LNCAP (cell line): ENCODE measurements around the gene PIP4K2B.

Source experiments
- TF ChIP-seq, protein P1 (sequence below): fragments of 450-650 bp; IDR thresholded peaks from 2 replicates; pipeline ENCODE4 v1.5.1; 2017; ENCODE audit warnings: mild to moderate bottlenecking

Gene PIP4K2B

DNA sequence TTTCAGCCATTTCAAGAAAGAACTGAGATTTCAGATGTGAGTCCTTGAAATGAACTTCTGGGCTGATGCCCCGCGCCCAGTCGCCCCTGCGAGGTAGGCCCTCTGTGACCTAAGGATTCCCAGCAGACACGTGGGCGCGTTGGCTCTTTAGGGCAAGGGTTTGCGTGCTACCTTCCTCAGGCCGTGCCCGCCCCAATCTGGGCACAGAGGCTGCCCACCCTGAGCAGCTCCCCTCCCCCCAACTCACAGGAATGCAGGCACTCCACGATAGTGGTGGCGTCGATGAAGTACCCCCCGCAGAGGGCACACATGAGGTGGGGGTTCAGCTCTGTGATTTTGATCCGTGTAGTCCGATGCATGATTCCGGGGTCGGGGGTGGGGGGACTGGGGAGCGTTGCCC lies 59.3 kb downstream of the PIP4K2B start:
- TF ChIP-seq, protein P1, sequence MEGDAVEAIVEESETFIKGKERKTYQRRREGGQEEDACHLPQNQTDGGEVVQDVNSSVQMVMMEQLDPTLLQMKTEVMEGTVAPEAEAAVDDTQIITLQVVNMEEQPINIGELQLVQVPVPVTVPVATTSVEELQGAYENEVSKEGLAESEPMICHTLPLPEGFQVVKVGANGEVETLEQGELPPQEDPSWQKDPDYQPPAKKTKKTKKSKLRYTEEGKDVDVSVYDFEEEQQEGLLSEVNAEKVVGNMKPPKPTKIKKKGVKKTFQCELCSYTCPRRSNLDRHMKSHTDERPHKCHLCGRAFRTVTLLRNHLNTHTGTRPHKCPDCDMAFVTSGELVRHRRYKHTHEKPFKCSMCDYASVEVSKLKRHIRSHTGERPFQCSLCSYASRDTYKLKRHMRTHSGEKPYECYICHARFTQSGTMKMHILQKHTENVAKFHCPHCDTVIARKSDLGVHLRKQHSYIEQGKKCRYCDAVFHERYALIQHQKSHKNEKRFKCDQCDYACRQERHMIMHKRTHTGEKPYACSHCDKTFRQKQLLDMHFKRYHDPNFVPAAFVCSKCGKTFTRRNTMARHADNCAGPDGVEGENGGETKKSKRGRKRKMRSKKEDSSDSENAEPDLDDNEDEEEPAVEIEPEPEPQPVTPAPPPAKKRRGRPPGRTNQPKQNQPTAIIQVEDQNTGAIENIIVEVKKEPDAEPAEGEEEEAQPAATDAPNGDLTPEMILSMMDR, result no peak

DNA sequence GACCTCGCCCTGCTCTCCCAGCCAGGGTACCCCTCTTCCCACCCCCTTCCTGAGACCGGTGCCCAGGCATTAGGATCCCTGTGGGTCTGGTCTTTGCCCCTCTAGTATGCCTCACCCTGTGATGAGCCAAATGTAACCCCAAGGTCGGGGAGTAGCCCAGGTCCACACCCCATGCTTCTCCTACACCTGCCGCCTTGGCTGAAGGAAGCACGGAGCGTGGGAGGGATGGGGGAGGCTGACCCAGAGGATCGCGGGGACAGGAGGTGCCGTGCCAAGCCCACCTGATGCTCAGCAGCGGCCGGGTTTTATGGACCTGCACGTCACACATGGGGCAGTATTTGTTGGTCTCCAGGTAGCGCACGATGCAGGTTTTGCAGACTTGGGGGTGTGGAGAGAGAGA lies 60.1 kb downstream of the PIP4K2B start:
- TF ChIP-seq, protein P1, result no peak

DNA sequence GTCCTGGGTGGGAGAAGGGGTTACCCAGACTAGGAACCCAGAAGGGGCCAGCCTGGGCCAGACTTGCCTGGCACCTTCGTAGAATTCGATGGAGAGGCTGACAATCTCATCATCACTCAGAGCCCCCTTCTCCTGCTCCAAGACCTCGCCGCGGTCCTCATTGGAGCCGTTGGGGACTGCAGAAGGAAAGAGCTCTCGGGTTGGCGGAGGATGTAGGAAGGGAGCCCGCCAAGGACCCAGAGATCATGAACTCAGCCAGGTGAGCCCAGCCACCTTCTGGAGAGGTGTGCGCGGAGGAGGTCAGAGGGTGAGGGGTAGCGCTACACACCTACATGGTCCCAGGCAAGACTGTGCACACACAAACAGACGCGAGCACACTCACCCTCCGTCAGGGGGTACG lies 60.7 kb downstream of the PIP4K2B start:
- TF ChIP-seq, protein P1, result no peak

DNA sequence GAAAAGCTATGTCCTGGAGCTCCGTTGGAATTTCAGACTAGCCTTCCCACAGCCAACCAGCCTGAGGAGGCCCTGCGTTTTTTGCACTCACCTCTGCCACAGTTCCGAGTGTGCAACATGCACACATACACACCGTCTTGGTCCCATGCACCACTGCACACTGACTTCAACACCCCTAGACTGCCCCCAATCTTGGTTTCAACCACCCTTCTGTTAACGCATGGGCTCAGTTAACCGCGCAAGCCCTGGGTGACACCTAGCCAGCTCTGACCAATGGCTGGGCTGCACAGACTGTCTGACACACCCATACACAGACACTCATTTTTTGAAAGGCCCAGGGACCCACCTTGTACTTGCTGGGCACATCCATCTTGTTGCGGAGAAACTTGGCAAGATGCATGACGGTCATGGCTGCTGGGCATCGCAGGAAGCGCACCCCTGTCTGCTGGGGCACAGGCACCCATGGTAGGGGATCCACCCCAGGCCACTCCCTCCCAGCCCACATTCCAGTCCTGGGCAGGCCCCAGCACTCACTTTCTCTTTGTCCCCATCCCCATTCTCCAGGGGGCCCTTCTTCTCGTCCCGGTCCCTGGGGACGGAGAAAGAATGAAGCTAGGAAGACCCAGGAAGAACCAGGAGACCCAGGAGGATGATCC lies 61.2 kb downstream of the PIP4K2B start:
- TF ChIP-seq, protein P1, result no peak

DNA sequence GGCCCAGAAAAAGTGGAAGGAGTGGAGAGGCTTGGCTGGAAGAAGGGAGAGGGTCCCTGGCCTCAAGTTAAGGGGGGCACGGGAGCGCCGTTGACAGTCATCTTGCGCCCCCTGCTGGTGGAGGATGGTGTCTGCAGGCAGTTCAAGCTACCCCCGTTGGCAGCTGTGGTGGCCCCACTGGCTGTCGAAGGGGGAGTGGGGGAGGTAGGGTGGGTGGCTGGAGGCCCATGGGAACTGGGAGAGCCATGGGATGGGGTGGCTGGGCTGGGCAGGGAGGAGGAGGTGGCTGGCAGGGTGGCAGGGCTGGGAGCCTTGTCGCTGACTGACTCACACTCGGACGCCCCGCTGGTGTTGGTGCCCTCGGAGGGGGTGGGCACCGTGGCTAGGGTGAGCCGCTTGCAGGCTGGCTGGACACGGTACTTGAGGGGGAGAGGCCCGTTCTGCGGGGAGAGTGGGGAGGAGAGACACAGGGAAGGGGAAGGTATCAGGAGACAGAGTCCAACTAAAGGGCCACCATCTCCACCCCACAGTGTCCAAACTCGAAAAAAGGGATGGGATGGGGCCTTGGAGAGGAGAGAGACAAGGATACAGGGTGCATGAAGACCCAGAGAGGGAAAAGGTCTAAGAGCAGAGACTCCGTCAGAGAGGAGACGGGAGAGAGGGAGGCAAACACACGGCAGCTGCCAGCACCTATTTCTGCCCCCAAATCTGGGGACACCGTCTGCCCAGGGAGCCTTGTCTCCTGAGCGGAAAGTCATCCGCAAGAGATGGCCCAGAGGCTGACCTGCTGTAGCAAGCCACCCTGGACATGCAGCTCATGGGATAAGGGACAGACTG lies 64.0 kb downstream of the PIP4K2B start:
- TF ChIP-seq, protein P1, result peak; percentile 97

DNA sequence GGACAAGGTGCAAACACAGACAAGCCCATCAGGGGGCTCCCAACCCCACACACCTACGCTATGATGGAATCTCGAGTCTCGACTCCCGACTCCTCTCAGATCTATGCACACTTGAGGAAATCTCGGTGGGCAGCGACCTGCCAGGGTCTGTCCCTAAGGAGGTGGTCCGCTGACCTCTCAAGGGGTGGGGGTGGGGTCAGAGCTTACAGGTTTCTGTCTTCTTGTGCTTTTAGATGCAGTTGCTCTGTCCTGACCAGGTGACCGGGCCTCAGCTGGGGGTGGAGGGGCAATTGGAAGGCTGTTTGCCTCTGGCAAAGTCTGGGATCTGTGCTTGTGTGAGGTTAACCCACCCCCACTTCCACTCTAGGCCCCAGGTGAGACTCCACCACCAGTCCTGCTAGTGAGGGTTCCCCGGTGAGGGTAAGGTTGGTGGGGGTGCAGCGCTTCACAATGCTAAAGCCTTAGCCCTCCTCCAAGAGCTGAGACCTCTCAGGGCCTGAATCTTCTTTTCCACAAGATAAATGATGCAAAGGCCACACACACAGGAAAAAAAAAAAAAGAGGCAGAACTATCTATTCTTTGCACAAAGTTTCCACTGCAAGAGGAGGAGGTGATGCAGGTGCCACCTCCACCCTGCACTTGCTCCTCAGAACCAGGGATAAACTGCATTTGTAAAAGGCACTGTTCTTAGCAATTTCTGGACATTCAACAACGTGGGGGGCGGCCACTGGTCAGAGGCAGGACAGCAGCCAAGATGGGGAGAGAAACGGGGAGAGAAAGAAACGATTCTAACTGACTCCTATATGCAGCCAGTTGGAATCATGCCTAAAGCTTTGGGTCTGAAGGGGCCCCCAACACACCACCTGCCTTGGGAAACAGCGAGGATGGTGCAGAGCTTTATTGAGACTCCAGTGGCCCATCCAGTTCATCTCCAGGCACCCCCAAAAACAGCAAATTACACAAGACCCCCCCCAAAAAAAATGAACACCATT lies 65.1 kb downstream of the PIP4K2B start:
- TF ChIP-seq, protein P1, result no peak; the same call in 1 of the 2 replicates
